GM21390 (cell line): Measurements from ENCODE around the gene GMCL1.
A peak's percentile ranks its signal among the peaks of the same experiment; 100 is the strongest.
"Not testable (repeated sequence)": the region's sequence is repeated elsewhere in the genome, so short reads cannot be mapped to it uniquely, and the experiment has no call there.

Source experiments
- ATAC-seq: cut with Tn5 transposase; IDR thresholded peaks from one replicate; pipeline ENCODE4 v1.9.1; 2021; ENCODE audit not compliant: unreplicated experiment

GMCL1 gene

DNA sequence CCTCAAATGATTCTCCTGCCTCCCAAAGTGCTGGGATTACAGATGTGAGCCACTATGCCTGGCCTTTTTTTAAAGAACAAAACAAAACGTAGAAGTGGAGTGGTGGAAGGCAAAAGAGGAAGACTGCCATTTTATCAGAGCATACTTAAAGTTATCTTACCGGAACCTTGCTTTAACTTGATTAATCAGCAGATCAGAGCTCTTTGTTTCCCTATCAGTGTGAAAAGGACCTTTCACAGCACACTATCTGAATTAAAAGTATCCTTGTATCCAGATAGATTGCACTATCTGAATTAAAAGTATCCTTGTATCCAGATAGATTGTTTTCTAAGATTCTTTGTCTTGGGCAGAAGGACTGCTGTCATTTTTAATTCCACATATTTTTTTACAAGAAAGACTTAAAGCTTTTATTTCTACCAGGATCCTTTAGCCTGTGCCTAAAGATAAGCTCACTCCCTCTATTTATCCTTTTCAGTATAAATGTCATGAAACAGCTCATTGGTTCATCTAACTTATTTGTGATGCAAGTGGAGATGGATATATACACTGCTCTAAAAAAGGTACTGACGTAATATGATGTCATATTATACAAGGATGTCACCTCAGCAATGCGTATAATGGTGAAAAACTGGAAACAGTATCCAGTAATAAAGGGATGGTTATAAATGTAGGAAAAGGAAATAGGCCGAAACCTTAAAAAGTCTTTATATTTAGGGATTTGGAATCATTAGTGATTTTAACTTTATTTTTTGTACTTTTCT lies 17.8 kb downstream of the GMCL1 start:
- no peak for ATAC-seq

DNA sequence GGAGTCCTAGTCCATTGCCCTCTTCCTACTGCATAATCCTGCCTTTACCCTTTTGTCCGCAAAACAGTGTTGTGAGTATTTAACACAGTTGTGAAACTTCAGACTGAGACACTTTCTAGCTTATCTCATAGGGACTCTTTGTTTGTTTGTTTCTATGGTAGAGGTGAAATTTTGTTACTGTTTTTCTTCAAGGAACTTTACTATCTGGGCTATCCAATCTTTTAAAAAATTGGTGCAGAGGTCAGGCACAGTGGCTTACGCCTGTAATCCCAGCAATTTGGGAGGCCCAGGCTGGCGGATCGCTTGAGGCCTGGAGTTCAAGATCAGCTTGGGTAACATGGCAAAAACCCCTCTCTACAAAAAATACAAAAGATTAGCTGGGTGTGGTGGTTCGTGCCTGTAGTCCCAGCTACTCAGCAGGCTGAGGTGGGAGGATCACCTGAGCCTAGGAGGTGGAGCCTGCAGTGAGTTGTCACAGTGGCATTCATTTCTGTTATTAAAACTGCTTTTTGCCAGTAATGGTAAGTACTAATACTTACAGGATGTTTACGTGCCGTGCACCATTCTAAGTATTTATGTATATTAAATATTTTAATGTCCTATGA lies 18.8 kb downstream of the GMCL1 start:
- no peak for ATAC-seq

DNA sequence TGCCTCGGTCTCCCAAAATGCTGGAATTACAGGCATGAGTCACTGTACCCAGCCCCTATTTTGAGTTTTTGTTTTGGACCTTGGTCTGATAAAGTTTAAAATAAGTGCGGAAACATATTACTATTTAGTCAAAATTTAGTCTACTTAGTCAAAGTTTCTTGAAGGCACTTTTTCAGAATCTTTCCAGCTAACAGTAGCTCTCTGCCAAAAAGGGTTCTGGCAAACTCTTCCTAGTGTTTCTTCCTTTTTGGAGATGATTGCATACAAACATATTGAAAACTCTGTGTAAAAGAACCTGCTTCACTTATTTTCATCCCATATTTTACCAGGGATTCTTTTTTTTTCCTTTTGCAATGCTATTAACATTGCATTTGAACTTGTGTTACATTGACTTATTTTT lies 28.8 kb downstream of the GMCL1 start:
- ATAC-seq, result no peak

DNA sequence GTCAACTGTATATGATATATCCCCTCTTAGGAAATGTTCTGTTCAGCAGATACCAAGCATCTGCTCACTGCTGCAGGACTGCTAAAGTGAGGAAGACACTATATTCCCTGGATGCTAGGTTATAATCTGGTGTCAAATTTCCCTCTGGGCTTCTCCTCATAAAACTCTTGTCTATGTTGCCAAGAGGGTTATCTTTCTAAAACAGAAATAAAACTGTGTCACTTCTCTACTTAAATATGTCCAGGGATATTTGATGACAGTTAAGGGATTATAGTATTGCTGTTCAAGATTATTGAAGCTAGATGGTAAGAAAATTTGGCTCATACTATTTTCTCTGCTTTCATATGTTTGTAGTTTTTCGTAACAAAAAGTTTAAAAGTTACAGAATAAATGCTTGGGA lies 33.8 kb downstream of the GMCL1 start:
- no peak for ATAC-seq

DNA sequence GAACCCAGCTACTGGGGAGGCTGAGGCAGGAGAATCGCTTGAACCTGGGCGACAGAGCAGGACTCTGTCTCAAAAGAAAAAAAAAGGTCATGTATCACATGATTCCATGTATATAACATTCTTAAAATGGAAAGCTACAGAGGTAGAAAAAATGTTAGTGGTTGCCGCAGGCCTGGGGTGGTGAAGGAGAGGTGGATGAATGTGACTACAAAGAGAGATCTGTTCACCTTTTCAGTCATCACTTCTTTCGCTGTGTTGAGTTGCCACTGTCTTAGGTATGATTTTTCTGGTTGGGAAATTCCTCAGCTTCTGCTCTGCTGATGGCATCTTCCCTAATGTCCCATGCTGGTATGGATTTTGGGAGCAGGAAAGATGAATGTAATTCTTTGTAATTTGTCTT lies 59.0 kb downstream of the GMCL1 start:
- no peak for ATAC-seq

DNA sequence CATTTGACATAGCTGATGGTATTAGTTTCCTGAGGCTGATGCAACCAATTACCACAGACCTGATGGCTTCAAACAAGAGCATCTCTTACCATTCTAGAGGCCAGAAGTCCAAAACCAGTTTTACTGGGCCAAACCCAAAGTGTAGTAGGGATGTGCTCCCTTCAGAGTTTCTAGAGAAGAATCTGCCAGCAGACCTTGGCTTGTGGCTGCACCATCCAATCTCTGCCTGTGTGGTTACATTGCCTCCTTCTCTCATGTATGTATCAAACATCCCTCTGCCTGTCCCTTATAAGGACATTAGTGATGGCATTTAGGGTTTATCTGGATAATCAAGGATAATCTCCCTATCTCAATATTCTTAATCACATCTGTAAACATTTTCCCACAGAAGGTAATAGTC lies 59.8 kb downstream of the GMCL1 start:
- no peak for ATAC-seq

DNA sequence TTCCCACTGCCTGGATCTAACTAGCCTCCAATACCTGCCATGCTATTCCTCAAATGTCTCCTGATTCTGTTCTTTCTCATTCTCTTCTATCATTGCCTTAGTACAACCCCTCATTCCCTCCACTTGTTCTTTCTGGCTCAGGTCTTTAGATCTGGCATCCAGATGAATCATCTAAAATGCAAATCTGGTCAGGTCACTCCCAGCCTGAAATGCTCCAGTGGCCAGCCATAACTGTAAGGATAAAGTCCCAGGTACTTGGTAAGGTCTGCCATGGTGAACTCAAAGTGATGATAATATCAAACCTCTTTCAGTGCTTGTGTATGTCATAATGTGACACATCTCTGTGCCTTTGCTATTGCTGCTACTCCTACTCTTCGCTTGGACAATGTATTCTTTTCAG lies 61.4 kb downstream of the GMCL1 start:
- no peak for ATAC-seq

DNA sequence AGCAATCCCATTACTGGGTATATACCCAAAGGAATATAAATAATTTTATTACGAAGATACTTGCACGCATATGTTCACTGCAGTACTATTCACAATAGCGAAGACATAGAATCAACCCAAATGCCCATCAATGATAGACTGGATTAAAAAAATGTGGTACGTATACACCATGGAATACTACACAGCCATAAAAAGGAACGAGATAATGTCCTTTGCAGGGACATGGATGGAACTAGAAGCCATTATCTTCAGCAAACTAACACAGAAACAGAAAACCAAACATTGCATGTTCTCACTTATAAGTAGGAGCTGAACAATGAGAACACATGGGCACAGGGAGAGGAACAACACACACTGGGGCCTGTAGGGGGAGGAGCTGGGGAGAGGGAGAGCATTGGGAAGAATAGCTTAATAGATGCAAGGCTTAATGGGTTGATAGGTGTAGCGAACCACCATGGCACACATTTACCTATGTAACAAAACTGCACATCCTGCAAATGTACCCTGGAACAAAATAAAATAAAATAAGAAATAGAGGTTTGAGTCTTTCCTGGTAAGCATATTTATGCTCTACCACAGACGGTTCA lies 63.5 kb downstream of the GMCL1 start:
- not testable (repeated sequence) for ATAC-seq

DNA sequence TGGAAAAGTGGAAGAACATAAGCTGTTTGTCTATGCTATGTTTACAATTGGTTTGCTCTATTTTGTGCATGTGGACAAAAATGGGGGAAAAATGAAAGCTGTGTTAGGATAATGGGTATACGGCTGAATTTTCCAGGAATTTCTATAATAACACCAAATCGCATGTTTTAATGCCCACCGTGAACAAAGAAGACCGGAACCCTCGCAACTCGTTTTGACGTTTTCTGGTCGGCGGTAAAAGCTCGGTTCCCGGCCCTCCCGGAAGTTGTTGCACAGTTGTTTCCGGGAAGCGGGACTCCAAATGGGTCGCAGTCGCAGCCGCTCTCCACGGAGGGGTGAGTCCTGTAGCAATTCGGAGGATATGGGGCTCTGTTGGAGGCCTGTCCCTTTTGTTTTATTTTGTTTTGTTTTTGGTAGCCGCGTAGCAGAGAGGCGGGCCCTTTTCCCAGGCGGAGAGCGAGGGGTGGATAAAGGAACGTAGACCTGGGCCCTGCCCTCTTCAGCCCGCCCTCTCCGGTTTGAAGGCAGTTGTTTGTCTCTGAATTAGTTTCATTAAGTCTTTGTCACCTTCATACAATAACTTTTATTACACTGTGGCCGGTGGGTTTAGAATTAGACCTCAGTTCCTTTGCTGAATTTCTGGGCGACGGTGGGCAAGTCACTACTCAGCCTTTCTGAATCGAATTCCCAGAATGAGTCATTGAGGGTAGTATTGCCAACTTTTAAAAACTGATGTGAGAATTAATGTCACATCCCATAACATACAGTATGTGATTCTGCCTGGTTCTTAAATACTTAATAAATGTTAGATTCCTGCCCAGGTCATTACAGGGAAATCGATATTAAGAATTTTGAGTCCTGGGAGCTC lies 64.5 kb downstream of the GMCL1 start, which contains the start of gene SNRNP27:
Gene SNRNP27 (plus strand): TSS at position 273 of the 868 bp plus-strand sequence. CDS start 29 bp downstream, at position 302.
- peak; percentile 69 for ATAC-seq

DNA sequence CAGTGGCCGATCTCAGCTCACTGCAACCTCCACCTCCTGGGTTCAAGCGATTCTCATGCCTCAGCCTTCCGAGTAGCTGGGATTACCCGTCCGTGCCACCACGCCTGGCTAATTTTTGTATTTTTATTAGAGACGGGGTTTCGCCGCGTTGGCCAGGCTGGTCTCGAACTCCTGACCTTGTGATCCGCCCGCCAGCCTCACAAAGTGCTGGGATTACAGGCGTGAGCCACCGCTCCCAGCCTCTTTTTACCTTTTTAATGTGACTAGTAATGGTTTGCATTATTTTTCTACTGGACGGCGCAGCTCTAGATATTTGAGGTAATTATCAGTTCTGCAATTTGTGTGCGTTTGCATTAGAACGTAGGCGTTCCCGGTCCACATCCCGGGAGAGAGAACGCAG lies 65.3 kb downstream of the GMCL1 start:
- not testable (repeated sequence) for ATAC-seq

DNA sequence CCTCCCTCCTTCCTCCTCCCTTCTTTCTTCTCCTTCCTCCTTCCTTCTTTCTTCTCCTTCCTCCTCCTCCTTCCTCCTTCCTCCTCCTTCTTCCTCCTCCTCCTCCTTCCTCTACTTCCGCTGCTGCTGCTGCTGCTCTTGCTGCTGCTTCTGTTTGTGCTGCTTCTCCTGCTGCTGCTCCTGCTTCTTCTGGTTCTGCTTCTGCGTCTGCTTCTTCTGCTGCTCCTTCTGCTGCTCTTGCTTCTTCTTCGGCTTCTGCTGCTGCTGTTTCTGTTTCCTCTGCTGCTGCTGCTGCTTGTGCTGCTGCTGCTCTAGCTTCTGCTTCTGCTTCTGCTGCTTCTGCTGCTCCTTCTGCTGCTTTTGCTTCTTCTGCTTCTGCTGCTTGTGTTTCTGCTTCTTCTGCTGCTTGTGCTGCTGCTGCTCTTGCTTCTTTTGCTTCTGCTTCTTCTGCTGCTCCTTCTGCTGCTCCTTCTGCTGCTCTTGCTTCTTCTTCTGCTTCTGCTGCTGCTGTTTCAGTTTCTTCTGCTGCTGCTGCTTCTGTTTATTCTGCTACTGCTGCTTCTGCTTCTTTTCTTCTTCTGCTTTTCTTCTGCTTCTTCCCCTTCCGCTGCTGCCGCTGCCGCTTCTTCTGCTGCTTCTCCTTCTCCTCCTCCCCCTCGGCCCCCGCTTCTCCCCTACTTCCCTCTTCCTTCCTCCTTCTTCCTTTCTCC lies 72.9 kb downstream of the GMCL1 start:
- no peak for ATAC-seq

DNA sequence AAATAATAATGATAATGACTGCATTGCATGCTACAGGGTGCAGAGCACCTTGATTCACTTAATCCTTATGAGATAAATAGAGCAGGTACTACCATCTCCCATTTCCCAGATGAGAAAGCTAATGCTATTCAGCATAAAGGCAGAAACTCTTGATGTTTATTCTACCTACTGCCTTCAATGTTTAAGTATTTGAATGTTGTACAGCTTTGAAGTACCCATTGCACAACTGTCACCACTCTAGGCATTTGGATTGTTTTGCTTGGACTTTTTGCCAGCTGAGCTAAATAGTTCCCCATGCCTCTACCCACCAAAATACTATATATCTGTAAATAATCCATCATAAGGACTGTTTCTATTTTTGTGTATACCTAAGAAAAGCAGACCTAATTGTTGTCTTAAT lies 77.8 kb downstream of the GMCL1 start:
- ATAC-seq, result no peak

DNA sequence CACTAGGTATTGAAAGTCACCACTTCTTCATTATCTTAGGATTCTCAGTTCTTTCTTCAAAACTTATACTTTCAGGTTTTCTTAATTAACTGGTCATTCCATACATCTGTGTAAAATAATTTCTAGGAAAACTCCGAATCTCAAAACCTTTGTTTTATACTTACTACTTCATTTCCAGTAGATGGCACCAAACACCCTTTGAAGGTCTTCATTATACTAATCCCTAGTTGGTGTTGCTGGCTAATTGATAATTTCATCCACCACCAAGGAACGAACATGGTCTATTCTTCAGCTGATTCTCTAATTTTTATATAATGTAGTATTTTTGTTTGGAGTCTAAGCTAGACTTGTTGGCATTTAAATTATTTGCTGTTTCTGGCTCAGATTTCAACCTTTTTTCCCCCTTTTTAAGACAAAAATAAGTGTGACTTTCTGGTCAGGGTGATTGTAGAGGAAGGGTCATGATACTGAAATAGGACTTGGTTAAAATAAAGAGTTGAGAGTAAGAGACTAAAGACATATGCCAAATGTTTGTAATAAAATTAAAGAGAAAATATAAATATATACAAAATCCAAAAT lies 82.6 kb downstream of the GMCL1 start:
- ATAC-seq, result no peak

DNA sequence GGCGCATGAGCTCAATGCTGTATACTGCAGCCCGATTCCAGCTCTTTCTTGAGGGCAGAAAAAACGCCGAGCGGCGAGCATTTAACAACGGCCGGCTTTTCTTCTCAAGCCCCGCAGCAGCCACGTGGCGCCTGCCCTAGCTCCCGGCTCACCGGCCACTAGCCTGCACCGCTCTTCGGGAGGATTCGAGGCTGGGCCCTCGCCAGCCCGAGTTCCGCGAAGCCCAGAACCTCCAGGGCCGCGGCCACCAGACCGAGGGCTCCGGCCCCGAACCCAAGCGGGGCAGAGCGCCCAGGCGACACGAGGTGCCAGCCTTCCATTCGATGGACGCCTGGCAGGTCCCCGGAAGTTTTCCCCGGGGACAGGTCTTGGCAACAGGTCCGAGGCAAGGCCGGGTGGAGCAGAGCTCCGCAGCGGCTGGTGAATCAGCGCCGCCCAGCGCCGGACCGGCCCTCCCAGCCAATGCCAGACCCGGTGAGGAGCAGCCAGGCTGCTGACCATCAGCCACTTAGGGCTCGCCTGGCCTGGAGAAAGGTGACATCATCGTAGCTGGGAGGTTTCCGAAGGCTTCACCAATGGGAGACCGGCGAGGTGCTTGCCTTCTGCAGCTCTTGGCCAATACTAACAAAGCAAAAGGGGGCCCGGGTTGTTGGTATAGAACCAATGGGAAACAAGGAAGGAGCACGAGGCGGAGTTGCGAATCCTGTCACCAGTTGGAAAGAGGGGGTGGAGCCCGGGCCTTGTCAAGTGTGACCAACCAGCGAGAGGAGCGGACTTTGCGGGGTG lies 84.9 kb downstream of the GMCL1 start:
- ATAC-seq, result peak; percentile 85

DNA sequence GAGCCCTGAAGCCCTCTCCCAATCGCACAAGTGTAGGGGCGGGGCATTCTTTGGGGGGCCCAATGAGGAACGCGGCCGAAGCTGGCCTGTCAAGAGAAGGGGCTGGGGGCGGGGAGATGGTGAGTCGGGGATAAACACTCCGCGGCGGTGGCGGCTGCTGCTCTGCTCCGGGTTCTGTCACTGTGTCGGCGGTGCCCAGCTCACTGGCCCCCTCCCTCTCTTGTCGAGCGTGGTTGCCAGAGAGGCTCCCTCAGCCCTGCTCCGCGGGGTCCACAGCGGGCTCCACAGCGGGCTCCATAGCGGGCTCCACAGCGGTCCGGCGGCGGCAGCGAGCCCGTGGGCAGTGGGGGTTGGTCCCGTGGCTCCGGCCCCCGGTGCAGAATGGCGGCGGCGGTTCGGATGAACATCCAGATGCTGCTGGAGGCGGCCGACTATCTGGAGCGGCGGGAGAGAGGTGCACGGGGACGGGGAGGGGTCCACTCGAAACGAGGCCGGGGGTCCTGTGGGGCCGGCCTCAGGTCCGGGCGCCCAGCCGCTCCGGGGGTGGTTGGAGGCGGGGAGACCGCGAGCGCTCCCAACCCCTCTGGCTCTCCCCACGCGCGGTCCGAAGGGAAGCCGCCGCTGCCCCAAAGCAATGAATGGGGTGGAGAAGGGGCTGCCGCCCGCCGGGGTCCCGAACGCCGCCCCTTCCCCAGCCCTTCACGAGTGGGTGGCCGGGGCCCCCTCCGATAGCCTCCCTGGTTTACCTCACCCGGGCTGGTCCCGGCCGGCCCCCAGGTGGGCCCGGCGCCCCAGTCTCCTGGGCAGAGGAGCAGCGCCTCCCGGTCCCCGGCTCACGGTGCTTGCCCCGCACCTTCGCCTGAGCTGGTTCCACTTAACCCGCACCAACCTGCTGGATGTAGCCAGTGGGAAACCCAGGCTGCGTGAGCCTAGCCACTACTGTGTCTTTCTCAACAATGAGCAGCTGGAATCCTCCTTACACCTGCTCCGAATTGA lies 85.8 kb downstream of the GMCL1 start, which contains the start of gene MXD1:
Gene MXD1 (plus strand): TSS at position 160 of the 996 bp plus-strand sequence. CDS start 222 bp downstream, at position 382.
- no peak for ATAC-seq

DNA sequence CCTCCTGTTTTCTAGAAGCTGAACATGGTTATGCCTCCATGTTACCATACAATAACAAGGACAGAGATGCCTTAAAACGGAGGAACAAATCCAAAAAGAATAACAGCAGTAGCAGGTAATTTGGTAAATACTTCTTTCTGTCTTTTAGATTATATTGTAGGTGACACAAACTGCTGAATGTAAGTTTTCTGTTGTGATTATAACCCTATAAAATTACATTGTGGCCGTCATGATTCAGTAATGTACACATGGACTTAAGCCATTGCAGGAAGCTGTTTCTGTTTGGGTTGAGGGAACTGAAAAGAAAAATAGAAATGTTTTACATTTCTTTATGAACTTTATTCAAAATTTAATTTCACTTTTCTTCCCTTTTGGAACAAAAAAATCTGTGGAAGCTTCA lies 86.6 kb downstream of the GMCL1 start:
- ATAC-seq, result no peak

DNA sequence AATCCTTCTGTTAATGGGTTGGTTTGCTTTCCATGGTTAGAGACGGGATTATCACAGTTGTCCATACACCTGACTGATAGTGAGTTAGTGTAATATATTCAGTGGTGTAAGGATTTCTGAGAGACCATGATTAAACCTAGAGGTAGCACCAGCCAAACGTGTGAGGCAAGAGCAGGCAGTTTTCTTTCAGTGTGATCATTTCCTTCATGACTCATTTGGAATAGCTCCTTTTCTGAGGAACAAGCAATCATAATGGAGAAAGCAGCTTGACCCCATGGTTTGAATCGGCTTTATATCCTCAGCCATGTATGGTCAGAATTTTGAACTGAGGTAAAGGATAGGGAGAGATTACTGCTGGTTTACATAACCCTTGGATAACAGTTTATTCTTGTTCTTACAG lies 88.4 kb downstream of the GMCL1 start:
- no peak for ATAC-seq

DNA sequence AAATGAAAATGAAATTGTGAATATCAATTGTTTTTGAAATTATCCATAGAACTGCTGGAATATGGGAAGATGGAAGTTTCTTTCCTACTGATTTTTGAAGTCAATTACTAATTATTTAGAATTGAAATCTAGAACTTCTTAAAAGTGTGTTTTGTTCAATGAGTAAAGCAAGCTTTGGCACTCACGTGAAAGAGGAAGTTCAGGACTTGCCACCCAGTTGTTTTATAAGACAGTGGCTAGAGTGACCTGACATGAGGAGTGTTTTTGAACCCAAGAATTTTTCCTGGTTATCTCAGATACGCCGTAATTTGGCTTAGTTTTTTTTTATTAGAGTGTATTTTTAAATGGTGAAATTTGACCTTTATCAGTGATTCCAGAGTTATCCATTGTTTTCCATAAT lies 88.9 kb downstream of the GMCL1 start:
- ATAC-seq, result no peak
